Adrenal gland (tissue), 12 donors: Measurements from ENCODE around the gene CYBC1. TPM values are rescaled to one million over a fixed set of nuclear protein-coding genes. Genes with fewer than 3 reads are reported as not detected.

Source experiments
- DNase-seq, 7 donors: peaks; one replicate each; pipeline ENCODE4 v3.0.0-alpha.2; 2019 to 2020
- H3K27ac ChIP-seq, 5 donors: fragments of 200-600 bp; sonication (generic) in 4 of 5; 1 replicate in 3 of 5; 2 replicates in 2 of 5; pipeline versions ENCODE4 v1.5.1 to v1.8.0; 2016 to 2020; ENCODE audit warnings: mild to moderate bottlenecking in 1 of 5
- H3K27me3 ChIP-seq: fragments of 200-600 bp; 2 replicates; pipeline ENCODE4 v1.8.0; 2021
- H3K36me3 ChIP-seq, 2 donors: fragments of 200-600 bp; replicated peaks in 1 of 2; 1 replicate in 1 of 2; 2 replicates in 1 of 2; pipeline versions ENCODE4 v1.5.1 to v1.8.0; 2018 to 2022
- H3K4me1 ChIP-seq, 2 donors: fragments of 200-600 bp; replicated peaks in 1 of 2; 1 replicate in 1 of 2; 2 replicates in 1 of 2; pipeline versions ENCODE4 v1.5.1 to v1.8.0; 2018 to 2021
- H3K4me3 ChIP-seq, 4 donors: fragments of 200-600 bp; sonication (generic) in 3 of 4; one replicate each; pipeline ENCODE4 v1.5.1; 2016 to 2018
- H3K9me3 ChIP-seq, 3 donors: fragments of 200-600 bp; sonication (generic) in 1 of 3; replicated peaks in 1 of 3; 1 replicate in 2 of 3; 2 replicates in 1 of 3; pipeline versions ENCODE4 v1.5.1 to v1.8.0; 2016 to 2021
- POLR2A ChIP-seq, 2 donors: fragments of 450-650 bp; IDR thresholded peaks; one replicate each; pipeline ENCODE4 v1.6.1; 2017; ENCODE audit warnings: antibody characterized with exemption in 2 of 2, mild to moderate bottlenecking in 2 of 2, moderate library complexity in 1 of 2
- WGBS, 4 donors: extraction: QIAGEN DNeasy Blood & Tissue Kit in 2 of 4; methylation state at CpG; one replicate each; pipeline versions ENCODE4 v1.1.5 to v1.1.7; 2013 to 2017; 5-methylcytosine and 5-hydroxymethylcytosine counted together
- intact Hi-C, 2 donors: fragments of 100-400 bp; cut with DNase I; formaldehyde crosslinking; loops; one replicate each; pipeline versions ENCODE4 v1.14.1 to v1.15.0; 2022 to 2023
- polyA plus RNA-seq, 3 donors: library from polyadenylated mRNA; stranded (reverse); fragments of 200-250 nt in 2 of 3; fragments of 350-450 nt in 1 of 3; fragmentation: Illumina TruSeq in 1 of 3; extraction: RNeasy Lipid Tissue Mini Kit (QIAGEN cat#74804) in 1 of 3; gene quantifications; one replicate each; pipeline ENCODE4 v1.2.3, GENCODE V29; 2013 to 2014
- total RNA-seq, 9 donors: library from RNA; depleted of rRNA in 4 of 9; stranded (reverse); fragments of >200 nt in 4 of 9; fragments of 120-200 nt in 1 of 9; fragmentation: NEBNext Ultra II Directional in 1 of 9; extraction: Animal tissue kit (Norgen Biotek cat#: 25700) in 1 of 9; gene quantifications; one replicate each; pipeline versions ENCODE4 v1.1.0 to v1.2.4, GENCODE V29; 2013 to 2023
- TF ChIP-seq, protein P1 (sequence below), 6 experiments: fragments of 450-650 bp in 4 of 6; fragments of 200-600 bp in 2 of 6; sonication (generic) in 1 of 6; IDR thresholded peaks; 1 replicate in 5 of 6; 2 replicates in 1 of 6; pipeline versions ENCODE4 v1.5.1 to v1.8.0; 2016 to 2021; ENCODE audit warnings: antibody characterized with exemption in 6 of 6, mild to moderate bottlenecking in 2 of 6, moderate library complexity in 1 of 6
- donor health status: healthy with polysubstance abuse.
- donor health status: Bipolar disorder and iron deficiency.
- donor health status: DM: yes; HTN: yes; CAD: no.
- donor health status: DM: no; HTN: no; CAD: no.
- donor health status: DM: no; HTN: no; CAD: no.
- donor health status: DM: yes; HTN: yes; CAD: no.

The CYBC1 gene
- total and polyA plus RNA-seq, 12 donors, result 34.6 to 160 (median 69.9) TPM

- intact Hi-C loops, result no loop called here
- Histone ChIP-seq H3K27ac (no peak overlapping the region), H3K4me1 (no peaks in the 10 kb centered on the region), H3K36me3 (peaks cover 0 to 71% of the 10 kb centered on the region in 2 donors), H3K27me3 (no peaks in the 10 kb centered on the region), H3K9me3 (no peaks in the 10 kb centered on the region), H3K4me3 (no peak overlapping the region)
- TF ChIP-seq, protein P1, sequence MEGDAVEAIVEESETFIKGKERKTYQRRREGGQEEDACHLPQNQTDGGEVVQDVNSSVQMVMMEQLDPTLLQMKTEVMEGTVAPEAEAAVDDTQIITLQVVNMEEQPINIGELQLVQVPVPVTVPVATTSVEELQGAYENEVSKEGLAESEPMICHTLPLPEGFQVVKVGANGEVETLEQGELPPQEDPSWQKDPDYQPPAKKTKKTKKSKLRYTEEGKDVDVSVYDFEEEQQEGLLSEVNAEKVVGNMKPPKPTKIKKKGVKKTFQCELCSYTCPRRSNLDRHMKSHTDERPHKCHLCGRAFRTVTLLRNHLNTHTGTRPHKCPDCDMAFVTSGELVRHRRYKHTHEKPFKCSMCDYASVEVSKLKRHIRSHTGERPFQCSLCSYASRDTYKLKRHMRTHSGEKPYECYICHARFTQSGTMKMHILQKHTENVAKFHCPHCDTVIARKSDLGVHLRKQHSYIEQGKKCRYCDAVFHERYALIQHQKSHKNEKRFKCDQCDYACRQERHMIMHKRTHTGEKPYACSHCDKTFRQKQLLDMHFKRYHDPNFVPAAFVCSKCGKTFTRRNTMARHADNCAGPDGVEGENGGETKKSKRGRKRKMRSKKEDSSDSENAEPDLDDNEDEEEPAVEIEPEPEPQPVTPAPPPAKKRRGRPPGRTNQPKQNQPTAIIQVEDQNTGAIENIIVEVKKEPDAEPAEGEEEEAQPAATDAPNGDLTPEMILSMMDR (IDR thresholded peaks at IDR 0.05), result no peak
- TF ChIP-seq POLR2A (IDR thresholded peaks at IDR 0.05), result no peak
- WGBS, 4 donors, result 79 to 82% (median 82%) methylated on average over 12 to 13 of the region's 13 CpGs
- no peak for DNase-seq
Observed at GRCh38 chr17:82486231-82487094, 35.9 kb upstream of the CYBC1 start.

GRCh38 chr17:82483836-82484235 is 33.3 kb upstream of the CYBC1 start:
- intact Hi-C loops, result no loop called here
- H3K9me3 ChIP-seq, result no peaks in the 10 kb centered on the region
- WGBS, 4 donors, result 84 to 98% (median 92%) methylated on average over 2 to 9 of the region's 9 CpGs
- H3K27me3 ChIP-seq, result no peaks in the 10 kb centered on the region
- no peak overlapping the region for H3K4me3 ChIP-seq
- peaks cover 0 to 97% of the 10 kb centered on the region in 2 donors for H3K36me3 ChIP-seq
- no peak for TF ChIP-seq POLR2A (IDR thresholded peaks at IDR 0.05)
- TF ChIP-seq, protein P1 (IDR thresholded peaks at IDR 0.05), result no peak
- no peak overlapping the region for H3K27ac ChIP-seq
- H3K4me1 ChIP-seq, result no peaks in the 10 kb centered on the region
- DNase-seq, result no peak

DNA sequence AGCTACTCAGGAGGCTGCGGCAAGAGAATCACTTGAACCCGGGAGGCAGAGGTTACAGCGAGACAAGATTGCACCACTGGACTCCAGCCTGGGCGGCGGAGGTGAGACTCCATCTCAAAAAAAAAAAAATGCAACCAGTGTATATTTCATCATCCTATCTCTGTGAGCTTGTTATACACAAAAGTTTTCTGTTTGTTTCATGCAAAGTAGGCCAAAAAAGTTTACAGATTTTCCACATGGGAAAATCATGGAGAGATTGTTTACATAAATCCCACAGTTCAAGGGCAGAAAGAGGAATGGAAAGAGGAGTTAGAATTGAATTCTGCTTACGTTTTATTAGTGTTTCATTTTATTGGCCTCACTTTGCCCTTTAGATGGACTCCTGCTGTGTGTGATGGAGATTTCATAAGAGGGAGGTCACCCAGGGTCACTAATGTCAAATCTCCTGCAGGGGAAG is 32.7 kb upstream of the CYBC1 start:
- H3K27ac ChIP-seq, result no peak overlapping the region
- no peaks in the 10 kb centered on the region for H3K27me3 ChIP-seq
- H3K4me1 ChIP-seq, result no peaks in the 10 kb centered on the region
- TF ChIP-seq, protein P1 (IDR thresholded peaks at IDR 0.05), result no peak
- no peak for TF ChIP-seq POLR2A (IDR thresholded peaks at IDR 0.05)
- H3K4me3 ChIP-seq, result no peak overlapping the region
- H3K36me3 ChIP-seq, result peaks cover 0 to 97% of the 10 kb centered on the region in 2 donors
- no peak for DNase-seq
- intact Hi-C loops, result no loop called here
- no peaks in the 10 kb centered on the region for H3K9me3 ChIP-seq
- 87 to 94% (median 93%) methylated on average over 6 of the region's 6 CpGs for WGBS, 4 donors

- Histone ChIP-seq H3K27ac (no peak overlapping the region), H3K9me3 (no peaks in the 10 kb centered on the region), H3K4me1 (no peaks in the 10 kb centered on the region), H3K36me3 (peaks cover 0 to 84% of the 10 kb centered on the region in 2 donors), H3K4me3 (no peak overlapping the region), H3K27me3 (no peaks in the 10 kb centered on the region)
- 89 to 95% (median 93%) methylated on average over 7 to 9 of the region's 9 CpGs for WGBS, 4 donors
- TF ChIP-seq, protein P1 (IDR thresholded peaks at IDR 0.05), result no peak
- no peak for TF ChIP-seq POLR2A (IDR thresholded peaks at IDR 0.05)
- DNase-seq, result no peak
- intact Hi-C loops, result no loop called here
Observed at GRCh38 chr17:82480318-82480717, 29.8 kb upstream of the CYBC1 start.
